HG03558 (cell line): ENCODE measurements around the gene DCAF4L1.

Experiments
- ATAC-seq: cut with Tn5 transposase; IDR thresholded peaks from one replicate; pipeline ENCODE4 v1.9.1; 2021; ENCODE audit warnings: moderate number of reproducible peaks; ENCODE audit not compliant: unreplicated experiment; ENCODE audit errors: extremely low read depth

The DCAF4L1 gene

GRCh38 chr4:41981456-41981855 lies at the start of gene DCAF4L1:
Gene DCAF4L1, plus strand, starts transcription at chr4:41981756. Its CDS starts 37 bp downstream, at chr4:41981793.
- no peak for ATAC-seq

GRCh38 chr4:41932988-41933387 lies 48.6 kb upstream of the DCAF4L1 start:
- ATAC-seq, result no peak

GRCh38 chr4:41933997-41934503 lies 47.5 kb upstream of the DCAF4L1 start:
- no peak for ATAC-seq

GRCh38 chr4:41934514-41934900 lies 47.0 kb upstream of the DCAF4L1 start:
- no peak for ATAC-seq

- ATAC-seq, result peak; percentile 75
These were observed 46.5 kb upstream of the DCAF4L1 start, which contains the start of gene TMEM33 for GRCh38 chr4:41934901-41935651. Gene TMEM33, plus strand, starts transcription at chr4:41935429. Its CDS starts 56 bp downstream, at chr4:41935485.

GRCh38 chr4:41935652-41936021 lies 45.9 kb upstream of the DCAF4L1 start:
- no peak for ATAC-seq

- ATAC-seq, result no peak
These were observed 42.4 kb upstream of the DCAF4L1 start for GRCh38 chr4:41939016-41939626.

GRCh38 chr4:41940834-41941233 lies 40.7 kb upstream of the DCAF4L1 start:
- no peak for ATAC-seq

GRCh38 chr4:41943506-41943905 lies 38.0 kb upstream of the DCAF4L1 start:
- no peak for ATAC-seq

GRCh38 chr4:41944089-41944488 lies 37.5 kb upstream of the DCAF4L1 start:
- ATAC-seq, result no peak

GRCh38 chr4:41949531-41949930 lies 32.0 kb upstream of the DCAF4L1 start:
- ATAC-seq, result no peak

- ATAC-seq, result no peak
These were observed 23.9 kb upstream of the DCAF4L1 start for GRCh38 chr4:41957634-41958033.

GRCh38 chr4:41963105-41963504 lies 18.5 kb upstream of the DCAF4L1 start:
- no peak for ATAC-seq

- ATAC-seq, result no peak
These were observed 17.2 kb upstream of the DCAF4L1 start for GRCh38 chr4:41964401-41964800.

- no peak for ATAC-seq
These were observed 14.2 kb upstream of the DCAF4L1 start for GRCh38 chr4:41967392-41967791.

GRCh38 chr4:41969671-41970070 lies 11.9 kb upstream of the DCAF4L1 start:
- ATAC-seq, result no peak

GRCh38 chr4:41975341-41975740 lies 6.2 kb upstream of the DCAF4L1 start:
- ATAC-seq, result no peak

- ATAC-seq, result no peak
These were observed 4.6 kb upstream of the DCAF4L1 start for GRCh38 chr4:41976775-41977516.

GRCh38 chr4:41977709-41978108 lies 3.8 kb upstream of the DCAF4L1 start:
- no peak for ATAC-seq

GRCh38 chr4:41982716-41983115 lies 1.2 kb downstream of the DCAF4L1 start:
- no peak for ATAC-seq

- ATAC-seq, result no peak
These were observed 3.6 kb downstream of the DCAF4L1 start for GRCh38 chr4:41985151-41985550.
